ENCODE data around the gene FCHO2. TPM values are rescaled to one million over a fixed set of nuclear protein-coding genes. Genes with fewer than 3 reads are reported as not detected.

The FCHO2 gene
- total RNA-seq, 1 experiment from 2014 or later, result 25.3 TPM

DNA sequence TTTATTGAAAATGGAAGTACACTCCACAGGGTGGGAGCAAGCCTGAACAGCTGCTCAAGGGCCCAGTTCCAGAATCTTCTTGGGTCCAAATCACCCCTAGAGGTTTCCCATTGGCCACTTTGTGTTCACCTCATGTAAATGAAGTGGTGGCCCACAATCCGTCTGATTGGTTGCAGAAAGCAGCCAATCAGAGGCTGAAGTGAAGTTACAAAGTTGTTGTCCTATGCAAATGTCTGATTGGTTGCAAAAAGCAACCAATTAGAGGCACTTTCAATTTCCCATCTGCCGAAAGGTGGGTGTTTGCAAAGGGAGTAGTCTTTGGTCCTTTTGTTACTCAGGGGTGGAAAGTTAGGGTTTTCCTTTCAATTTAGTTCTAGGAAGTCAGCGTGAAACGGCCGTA lies 173.3 kb downstream of the FCHO2 start:
- H3K4me3 ChIP-seq (ENCODE audit: low read depth in 2 of 2, low read length in 2 of 2), result no peak overlapping the region
- intact Hi-C loops (cut with micrococcal nuclease; ENCODE audit: unreplicated experiment), result no loop called here
- no peak overlapping the region for H3K27ac ChIP-seq (ENCODE audit: low read length)
- no peaks in the 10 kb centered on the region for H3K36me3 ChIP-seq (ENCODE audit: control insufficient read depth, insufficient read depth, low read length)
- TF ChIP-seq, protein P1, sequence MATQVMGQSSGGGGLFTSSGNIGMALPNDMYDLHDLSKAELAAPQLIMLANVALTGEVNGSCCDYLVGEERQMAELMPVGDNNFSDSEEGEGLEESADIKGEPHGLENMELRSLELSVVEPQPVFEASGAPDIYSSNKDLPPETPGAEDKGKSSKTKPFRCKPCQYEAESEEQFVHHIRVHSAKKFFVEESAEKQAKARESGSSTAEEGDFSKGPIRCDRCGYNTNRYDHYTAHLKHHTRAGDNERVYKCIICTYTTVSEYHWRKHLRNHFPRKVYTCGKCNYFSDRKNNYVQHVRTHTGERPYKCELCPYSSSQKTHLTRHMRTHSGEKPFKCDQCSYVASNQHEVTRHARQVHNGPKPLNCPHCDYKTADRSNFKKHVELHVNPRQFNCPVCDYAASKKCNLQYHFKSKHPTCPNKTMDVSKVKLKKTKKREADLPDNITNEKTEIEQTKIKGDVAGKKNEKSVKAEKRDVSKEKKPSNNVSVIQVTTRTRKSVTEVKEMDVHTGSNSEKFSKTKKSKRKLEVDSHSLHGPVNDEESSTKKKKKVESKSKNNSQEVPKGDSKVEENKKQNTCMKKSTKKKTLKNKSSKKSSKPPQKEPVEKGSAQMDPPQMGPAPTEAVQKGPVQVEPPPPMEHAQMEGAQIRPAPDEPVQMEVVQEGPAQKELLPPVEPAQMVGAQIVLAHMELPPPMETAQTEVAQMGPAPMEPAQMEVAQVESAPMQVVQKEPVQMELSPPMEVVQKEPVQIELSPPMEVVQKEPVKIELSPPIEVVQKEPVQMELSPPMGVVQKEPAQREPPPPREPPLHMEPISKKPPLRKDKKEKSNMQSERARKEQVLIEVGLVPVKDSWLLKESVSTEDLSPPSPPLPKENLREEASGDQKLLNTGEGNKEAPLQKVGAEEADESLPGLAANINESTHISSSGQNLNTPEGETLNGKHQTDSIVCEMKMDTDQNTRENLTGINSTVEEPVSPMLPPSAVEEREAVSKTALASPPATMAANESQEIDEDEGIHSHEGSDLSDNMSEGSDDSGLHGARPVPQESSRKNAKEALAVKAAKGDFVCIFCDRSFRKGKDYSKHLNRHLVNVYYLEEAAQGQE (IDR thresholded peaks at IDR 0.05; ENCODE audit: insufficient read depth in 1 of 2, low read depth in 2 of 2, low read length in 1 of 2), result no peak
- in situ Hi-C loops (cut with HindIII; ENCODE audit: low pct_unique_long_range_greater_than_20kb, low sequenced_read_pairs), result no loop called here
- no TSS peak for BruUV-seq (replicated peaks)
- no peaks in the 10 kb centered on the region for H3K27me3 ChIP-seq (ENCODE audit: control insufficient read depth, insufficient read depth, low read length)
- ChIA-PET POLR2A (no interaction called here), CTCF (no interaction called here)
- H3K4me1 ChIP-seq (ENCODE audit: control insufficient read depth, insufficient read depth, low read length), result no peaks in the 10 kb centered on the region
- no peaks in the 10 kb centered on the region for H3K9me3 ChIP-seq (ENCODE audit: control insufficient read depth, insufficient read depth, low read depth, low read length)
- ATAC-seq (no peak), DNase-seq (ENCODE audit: low read depth, low spot score) (no peak)

GRCh38 chr5:73130811-73131210 lies 175.0 kb downstream of the FCHO2 start:
- in situ Hi-C loops (cut with HindIII; ENCODE audit: low pct_unique_long_range_greater_than_20kb, low sequenced_read_pairs) (no loop called here), intact Hi-C loops (cut with micrococcal nuclease; ENCODE audit: unreplicated experiment) (no loop called here)
- H3K4me1 ChIP-seq (ENCODE audit: control insufficient read depth, insufficient read depth, low read length), result no peaks in the 10 kb centered on the region
- TF ChIP-seq POLR2AphosphoS5 (IDR thresholded peaks at IDR 0.05; ENCODE audit: low read depth, low read length) (no peak), SIN3A (IDR thresholded peaks at IDR 0.05; ENCODE audit: borderline replicate concordance, insufficient read depth, low read depth, low read length) (no peak), TCF7L2 (IDR thresholded peaks at IDR 0.05; ENCODE audit: low read depth, low read length) (no peak)
- TF ChIP-seq, protein P1 (IDR thresholded peaks at IDR 0.05; ENCODE audit: insufficient read depth in 1 of 2, low read depth in 2 of 2, low read length in 1 of 2), result no peak
- TF ChIP-seq, protein P2, sequence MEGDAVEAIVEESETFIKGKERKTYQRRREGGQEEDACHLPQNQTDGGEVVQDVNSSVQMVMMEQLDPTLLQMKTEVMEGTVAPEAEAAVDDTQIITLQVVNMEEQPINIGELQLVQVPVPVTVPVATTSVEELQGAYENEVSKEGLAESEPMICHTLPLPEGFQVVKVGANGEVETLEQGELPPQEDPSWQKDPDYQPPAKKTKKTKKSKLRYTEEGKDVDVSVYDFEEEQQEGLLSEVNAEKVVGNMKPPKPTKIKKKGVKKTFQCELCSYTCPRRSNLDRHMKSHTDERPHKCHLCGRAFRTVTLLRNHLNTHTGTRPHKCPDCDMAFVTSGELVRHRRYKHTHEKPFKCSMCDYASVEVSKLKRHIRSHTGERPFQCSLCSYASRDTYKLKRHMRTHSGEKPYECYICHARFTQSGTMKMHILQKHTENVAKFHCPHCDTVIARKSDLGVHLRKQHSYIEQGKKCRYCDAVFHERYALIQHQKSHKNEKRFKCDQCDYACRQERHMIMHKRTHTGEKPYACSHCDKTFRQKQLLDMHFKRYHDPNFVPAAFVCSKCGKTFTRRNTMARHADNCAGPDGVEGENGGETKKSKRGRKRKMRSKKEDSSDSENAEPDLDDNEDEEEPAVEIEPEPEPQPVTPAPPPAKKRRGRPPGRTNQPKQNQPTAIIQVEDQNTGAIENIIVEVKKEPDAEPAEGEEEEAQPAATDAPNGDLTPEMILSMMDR (IDR thresholded peaks at IDR 0.05), result no peak
- BruUV-seq (replicated peaks), result no TSS peak
- no peaks in the 10 kb centered on the region for H3K36me3 ChIP-seq (ENCODE audit: control insufficient read depth, insufficient read depth, low read length)
- ATAC-seq (no peak), DNase-seq (ENCODE audit: low read depth, low spot score) (no peak)
- POLR2A ChIA-PET, result no interaction called here
- no peaks in the 10 kb centered on the region for H3K9me3 ChIP-seq (ENCODE audit: control insufficient read depth, insufficient read depth, low read depth, low read length)
- CTCF ChIA-PET, result no interaction called here
- no peak overlapping the region for H3K4me3 ChIP-seq (ENCODE audit: low read depth in 2 of 2, low read length in 2 of 2)
- H3K27me3 ChIP-seq (ENCODE audit: control insufficient read depth, insufficient read depth, low read length), result no peaks in the 10 kb centered on the region
- H3K27ac ChIP-seq (ENCODE audit: low read length), result no peak overlapping the region

Data from Panc1 (cell line).